Mammary epithelial cell (primary cell): ENCODE measurements around the gene CAMTA1.

Experiments used
- EZH2 ChIP-seq: IDR thresholded peaks from 2 replicates; pipeline ENCODE4 v1.6.1; 2012; ENCODE audit warnings: low read length, inconsistent platforms, borderline replicate concordance
- TF ChIP-seq, protein P1 (sequence below), 2 donors: IDR thresholded peaks in 1 of 2; conservative IDR thresholded peaks in 1 of 2; 2 replicates each; pipeline ENCODE4 v1.5.1; 2011 to 2012; ENCODE audit warnings: inconsistent platforms in 2 of 2, low read length in 2 of 2, mild to moderate bottlenecking in 2 of 2, control low read depth in 1 of 2, low read depth in 1 of 2; ENCODE audit not compliant: insufficient read depth in 1 of 2; ENCODE audit errors: extremely low read depth in 1 of 2

DNA sequence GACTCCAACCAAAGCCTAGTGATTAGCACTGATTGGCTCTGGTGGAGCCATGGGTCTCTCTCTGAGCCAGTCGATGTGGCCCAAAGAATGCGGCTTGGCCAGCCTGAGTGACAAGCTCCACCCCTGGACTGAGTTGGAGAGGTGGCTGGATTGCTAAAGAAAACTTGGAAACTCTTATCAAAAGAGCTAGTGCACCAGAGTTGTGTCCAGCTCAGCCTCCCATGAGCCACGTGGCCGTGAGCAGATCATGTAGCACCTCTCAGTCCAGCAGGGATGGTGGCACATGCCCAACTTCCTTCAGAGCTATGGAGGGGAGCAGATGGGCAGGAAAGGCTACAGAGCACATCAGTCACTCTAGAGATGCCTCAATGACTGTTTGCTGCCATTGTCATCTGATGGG, 843.0 kb downstream of the CAMTA1 start:
- TF ChIP-seq, protein P1, sequence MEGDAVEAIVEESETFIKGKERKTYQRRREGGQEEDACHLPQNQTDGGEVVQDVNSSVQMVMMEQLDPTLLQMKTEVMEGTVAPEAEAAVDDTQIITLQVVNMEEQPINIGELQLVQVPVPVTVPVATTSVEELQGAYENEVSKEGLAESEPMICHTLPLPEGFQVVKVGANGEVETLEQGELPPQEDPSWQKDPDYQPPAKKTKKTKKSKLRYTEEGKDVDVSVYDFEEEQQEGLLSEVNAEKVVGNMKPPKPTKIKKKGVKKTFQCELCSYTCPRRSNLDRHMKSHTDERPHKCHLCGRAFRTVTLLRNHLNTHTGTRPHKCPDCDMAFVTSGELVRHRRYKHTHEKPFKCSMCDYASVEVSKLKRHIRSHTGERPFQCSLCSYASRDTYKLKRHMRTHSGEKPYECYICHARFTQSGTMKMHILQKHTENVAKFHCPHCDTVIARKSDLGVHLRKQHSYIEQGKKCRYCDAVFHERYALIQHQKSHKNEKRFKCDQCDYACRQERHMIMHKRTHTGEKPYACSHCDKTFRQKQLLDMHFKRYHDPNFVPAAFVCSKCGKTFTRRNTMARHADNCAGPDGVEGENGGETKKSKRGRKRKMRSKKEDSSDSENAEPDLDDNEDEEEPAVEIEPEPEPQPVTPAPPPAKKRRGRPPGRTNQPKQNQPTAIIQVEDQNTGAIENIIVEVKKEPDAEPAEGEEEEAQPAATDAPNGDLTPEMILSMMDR (conservative IDR thresholded peaks at IDR 0.05 in 1 of 2, IDR thresholded peaks at IDR 0.05 in 1 of 2; ENCODE audit: extremely low read depth in 1 of 2, insufficient read depth in 1 of 2, low read depth in 1 of 2, low read length in 2 of 2) = no peak
- TF ChIP-seq EZH2 = no peak
